ENCODE measurements around the gene NF1. TPM values are rescaled to one million over a fixed set of nuclear protein-coding genes. Genes with fewer than 3 reads are reported as not detected.

The NF1 gene
- total RNA-seq, 1 experiment from 2014 or later, result 62.4 TPM

GRCh38 chr17:31374503-31374902, 279.7 kb downstream of the NF1 start:
- POLR2A ChIA-PET, result no interaction called here

DNA sequence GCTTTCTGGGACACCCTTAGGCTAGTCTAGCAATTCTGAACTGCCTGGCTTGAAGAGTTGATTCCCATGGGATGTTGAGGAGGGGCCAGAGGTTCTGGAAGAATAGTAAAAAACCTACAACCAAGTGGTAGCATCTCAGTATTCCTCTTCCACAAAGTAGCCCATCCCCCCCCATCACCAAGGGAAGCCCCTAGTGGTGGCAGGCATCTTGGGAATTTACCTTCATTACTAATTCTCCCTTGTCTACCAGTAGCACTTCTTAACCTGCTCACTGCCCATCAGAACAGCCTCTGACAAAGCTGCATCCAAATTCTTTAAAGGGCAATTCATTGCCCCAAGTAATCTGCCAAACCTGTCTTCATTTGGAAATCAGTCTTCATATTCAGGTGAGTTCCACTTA, 283.9 kb downstream of the NF1 start:
- ChIA-PET CTCF (interaction anchor here (0.8 kb wide), 1 partner anchor 11 kb away, joined by 4 read pairs; no protein-coding TSS in a partner anchor), POLR2A (no interaction called here)
- TF ChIP-seq, protein P1, sequence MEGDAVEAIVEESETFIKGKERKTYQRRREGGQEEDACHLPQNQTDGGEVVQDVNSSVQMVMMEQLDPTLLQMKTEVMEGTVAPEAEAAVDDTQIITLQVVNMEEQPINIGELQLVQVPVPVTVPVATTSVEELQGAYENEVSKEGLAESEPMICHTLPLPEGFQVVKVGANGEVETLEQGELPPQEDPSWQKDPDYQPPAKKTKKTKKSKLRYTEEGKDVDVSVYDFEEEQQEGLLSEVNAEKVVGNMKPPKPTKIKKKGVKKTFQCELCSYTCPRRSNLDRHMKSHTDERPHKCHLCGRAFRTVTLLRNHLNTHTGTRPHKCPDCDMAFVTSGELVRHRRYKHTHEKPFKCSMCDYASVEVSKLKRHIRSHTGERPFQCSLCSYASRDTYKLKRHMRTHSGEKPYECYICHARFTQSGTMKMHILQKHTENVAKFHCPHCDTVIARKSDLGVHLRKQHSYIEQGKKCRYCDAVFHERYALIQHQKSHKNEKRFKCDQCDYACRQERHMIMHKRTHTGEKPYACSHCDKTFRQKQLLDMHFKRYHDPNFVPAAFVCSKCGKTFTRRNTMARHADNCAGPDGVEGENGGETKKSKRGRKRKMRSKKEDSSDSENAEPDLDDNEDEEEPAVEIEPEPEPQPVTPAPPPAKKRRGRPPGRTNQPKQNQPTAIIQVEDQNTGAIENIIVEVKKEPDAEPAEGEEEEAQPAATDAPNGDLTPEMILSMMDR (IDR thresholded peaks at IDR 0.05; ENCODE audit: insufficient read depth in 1 of 2, low read depth in 1 of 2, low read length in 1 of 2, severe bottlenecking in 1 of 2, unreplicated experiment in 1 of 2), result peak; percentile 14 to 31
- no peak overlapping the region for H3K27ac Mint-ChIP-seq (ENCODE audit: unreplicated experiment)
- H3K27me3 Mint-ChIP-seq (ENCODE audit: insufficient read depth, unreplicated experiment), result no peaks in the 10 kb centered on the region
- H3K4me1 ChIP-seq, result no peaks in the 10 kb centered on the region
- no peaks in the 10 kb centered on the region for H3K9me3 Mint-ChIP-seq (ENCODE audit: unreplicated experiment)
- BruUV-seq (replicated peaks), result no TSS peak
- intact Hi-C loops (cut with micrococcal nuclease; ENCODE audit: unreplicated experiment), result loop anchor here (10.0 kb wide), 2 partner anchors 114 to 144 kb away; no protein-coding TSS in a partner anchor
- H3K36me3 Mint-ChIP-seq (ENCODE audit: insufficient read depth, unreplicated experiment), result peaks cover 29% of the 10 kb centered on the region
- no peaks in the 10 kb centered on the region; the same call in none of the 2 replicates for H3K36me3 ChIP-seq (ENCODE audit: control insufficient read depth, insufficient read depth, low read length)
- no peaks in the 10 kb centered on the region for H3K4me1 Mint-ChIP-seq (ENCODE audit: low read depth, unreplicated experiment)
- no peak overlapping the region for H3K4me3 Mint-ChIP-seq (ENCODE audit: unreplicated experiment)
- no peak for DNase-seq
- H3K4me3 ChIP-seq (ENCODE audit: low read depth, low read length), result no peak overlapping the region
- H3K27me3 ChIP-seq (replicated peaks; ENCODE audit: control insufficient read depth, insufficient read depth, low read length), result no peaks in the 10 kb centered on the region
- no peaks in the 10 kb centered on the region for H3K9me3 ChIP-seq

More at GRCh38 chr17:31374503-31374902, 279.7 kb downstream of the NF1 start:
- peaks cover 22% of the 10 kb centered on the region for H3K36me3 Mint-ChIP-seq (ENCODE audit: insufficient read depth, unreplicated experiment)
- H3K27me3 Mint-ChIP-seq (ENCODE audit: insufficient read depth, unreplicated experiment), result no peaks in the 10 kb centered on the region
- CTCF ChIA-PET, result no interaction called here
- no peaks in the 10 kb centered on the region for H3K9me3 Mint-ChIP-seq (ENCODE audit: unreplicated experiment)
- H3K4me3 Mint-ChIP-seq (ENCODE audit: unreplicated experiment), result no peak overlapping the region
- TF ChIP-seq, protein P1 (IDR thresholded peaks at IDR 0.05; ENCODE audit: insufficient read depth in 1 of 2, low read depth in 1 of 2, low read length in 1 of 2, severe bottlenecking in 1 of 2, unreplicated experiment in 1 of 2), result no peak
- H3K4me1 Mint-ChIP-seq (ENCODE audit: low read depth, unreplicated experiment), result no peaks in the 10 kb centered on the region
- H3K27me3 ChIP-seq (replicated peaks; ENCODE audit: control insufficient read depth, insufficient read depth, low read length), result no peaks in the 10 kb centered on the region
- H3K9me3 ChIP-seq, result no peaks in the 10 kb centered on the region
- H3K36me3 ChIP-seq (ENCODE audit: control insufficient read depth, insufficient read depth, low read length), result no peaks in the 10 kb centered on the region; the same call in 1 of the 2 replicates
- H3K4me3 ChIP-seq (ENCODE audit: low read depth, low read length), result no peak overlapping the region
- H3K27ac Mint-ChIP-seq (ENCODE audit: unreplicated experiment), result no peak overlapping the region
- no peaks in the 10 kb centered on the region for H3K4me1 ChIP-seq
- no TSS peak for BruUV-seq (replicated peaks)
- intact Hi-C loops (cut with micrococcal nuclease; ENCODE audit: unreplicated experiment), result loop anchor here (10.0 kb wide), 2 partner anchors 110 to 140 kb away; no protein-coding TSS in a partner anchor
- no peak for DNase-seq

DNA sequence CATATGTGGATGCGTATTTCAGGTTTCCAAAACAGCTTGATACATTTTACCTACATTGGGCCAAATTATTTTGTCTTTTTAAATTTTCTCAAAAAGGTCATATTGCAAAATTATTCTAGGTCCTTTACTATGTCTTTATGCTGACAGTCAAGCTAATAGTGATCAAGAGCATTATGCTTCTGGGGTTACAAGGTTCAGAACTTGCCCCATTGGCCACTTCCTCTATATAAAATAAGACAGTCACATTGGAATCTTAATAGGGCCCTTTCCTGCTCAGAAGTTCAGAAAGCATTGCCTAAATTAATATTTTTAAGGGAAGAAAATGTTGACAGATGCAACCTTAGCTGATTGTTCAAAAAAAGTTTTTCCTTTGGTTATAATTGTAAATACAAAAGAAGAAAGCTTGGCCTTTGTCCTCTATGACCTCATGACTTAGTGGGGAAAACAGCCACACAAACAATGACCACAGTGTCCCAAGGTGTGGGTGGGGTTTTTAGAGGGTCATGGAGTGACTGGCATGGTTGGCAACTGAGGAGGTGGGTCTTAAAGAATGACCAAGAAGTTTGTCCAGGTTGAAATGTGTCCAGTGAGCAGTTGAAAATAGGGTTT, 284.9 kb downstream of the NF1 start:
- no peak overlapping the region for H3K27ac Mint-ChIP-seq (ENCODE audit: unreplicated experiment)
- TF ChIP-seq, protein P1 (IDR thresholded peaks at IDR 0.05; ENCODE audit: insufficient read depth in 1 of 2, low read depth in 1 of 2, low read length in 1 of 2, severe bottlenecking in 1 of 2, unreplicated experiment in 1 of 2), result no peak
- peaks cover 21% of the 10 kb centered on the region for H3K36me3 Mint-ChIP-seq (ENCODE audit: insufficient read depth, unreplicated experiment)
- BruUV-seq (replicated peaks), result no TSS peak
- CTCF ChIA-PET, result no interaction called here
- no peak for DNase-seq
- H3K4me3 Mint-ChIP-seq (ENCODE audit: unreplicated experiment), result no peak overlapping the region
- intact Hi-C loops (cut with micrococcal nuclease; ENCODE audit: unreplicated experiment), result loop anchor here (10.0 kb wide), 2 partner anchors 115 to 145 kb away; no protein-coding TSS in a partner anchor
- Histone ChIP-seq H3K9me3 (no peaks in the 10 kb centered on the region), H3K27me3 (replicated peaks; ENCODE audit: control insufficient read depth, insufficient read depth, low read length) (no peaks in the 10 kb centered on the region), H3K4me1 (no peaks in the 10 kb centered on the region), H3K36me3 (ENCODE audit: control insufficient read depth, insufficient read depth, low read length) (no peaks in the 10 kb centered on the region; the same call in 1 of the 2 replicates), H3K4me3 (ENCODE audit: low read depth, low read length) (no peak overlapping the region)
- H3K4me1 Mint-ChIP-seq (ENCODE audit: low read depth, unreplicated experiment), result no peaks in the 10 kb centered on the region
- H3K9me3 Mint-ChIP-seq (ENCODE audit: unreplicated experiment), result no peaks in the 10 kb centered on the region
- no peaks in the 10 kb centered on the region for H3K27me3 Mint-ChIP-seq (ENCODE audit: insufficient read depth, unreplicated experiment)
- POLR2A ChIA-PET, result no interaction called here

All from Caco-2 (cell line).